ENCODE measurements around the gene SETBP1. TPM values are rescaled to one million over a fixed set of nuclear protein-coding genes. Genes with fewer than 3 reads are reported as not detected.

SETBP1 gene
- total RNA-seq, 1 experiment from 2014 or later = 0.05 TPM

GRCh38 chr18:44887227-44887631, 206.5 kb downstream of the SETBP1 start:
- POLR2A ChIA-PET = no interaction called here
- no peaks in the 10 kb centered on the region for H4K20me1 ChIP-seq (ENCODE audit: insufficient read depth)
- ATAC-seq = no peak
- no peak overlapping the region for H2AFZ ChIP-seq (ENCODE audit: low read depth, low read length, poor library complexity, severe bottlenecking)
- no peaks in the 10 kb centered on the region for H3K4me1 ChIP-seq (ENCODE audit: control insufficient read depth in 1 of 2, insufficient read depth in 2 of 2, low read length in 2 of 2)
- TF ChIP-seq FOSL1 (IDR thresholded peaks at IDR 0.05; ENCODE audit: low read depth) (no peak), RAD21 (IDR thresholded peaks at IDR 0.05; ENCODE audit: low read depth) (no peak), EGR1 (IDR thresholded peaks at IDR 0.05; ENCODE audit: low read depth) (no peak), EZH2 (IDR thresholded peaks at IDR 0.05) (no peak), POLR2AphosphoS5 (IDR thresholded peaks at IDR 0.05; ENCODE audit: low read depth, low read length) (no peak), ZBTB33 (IDR thresholded peaks at IDR 0.05; ENCODE audit: extremely low read depth, insufficient replicate concordance, low read length) (no peak), CBX3 (IDR thresholded peaks at IDR 0.05; ENCODE audit: low read depth) (no peak), ZFX (IDR thresholded peaks at IDR 0.05) (no peak), POLR2A (IDR thresholded peaks at IDR 0.05; ENCODE audit: borderline replicate concordance, extremely low read depth, insufficient read depth, insufficient read length) (no peak), TCF7L2 (IDR thresholded peaks at IDR 0.05; ENCODE audit: borderline replicate concordance, extremely low read depth, insufficient read depth, insufficient read length) (no peak), JUND (IDR thresholded peaks at IDR 0.05) (no peak), YY1 (IDR thresholded peaks at IDR 0.05; ENCODE audit: extremely low read depth, insufficient replicate concordance, low read depth, low read length) (no peak), CEBPB (IDR thresholded peaks at IDR 0.05; ENCODE audit: low read depth) (no peak), CTCF (IDR thresholded peaks at IDR 0.05 in 2 of 3, conservative IDR thresholded peaks at IDR 0.05 in 1 of 3; ENCODE audit: borderline replicate concordance in 1 of 3, insufficient read depth in 1 of 3, low read depth in 2 of 3, low read length in 2 of 3) (no peak), EZH2phosphoT487 (IDR thresholded peaks at IDR 0.05; ENCODE audit: borderline replicate concordance) (no peak), SRF (IDR thresholded peaks at IDR 0.05; ENCODE audit: low read depth) (no peak), SIN3A (IDR thresholded peaks at IDR 0.05; ENCODE audit: low read depth) (no peak), ATF3 (IDR thresholded peaks at IDR 0.05) (no peak)
- DNase-seq (ENCODE audit: low read depth, low spot score) = no peak
- H3K9me3 ChIP-seq (ENCODE audit: control insufficient read depth in 1 of 2, insufficient read depth in 1 of 2, low read depth in 1 of 2, low read length in 2 of 2) = peaks cover 12 to 15% of the 10 kb centered on the region in 2 experiments; a peak in 3 of 4 replicates
- H3K27me3 ChIP-seq (ENCODE audit: insufficient read depth, low read length) = no peaks in the 10 kb centered on the region
- H3K79me2 ChIP-seq (ENCODE audit: insufficient read depth, low read length) = no peaks in the 10 kb centered on the region
- no peak overlapping the region for H3K27ac ChIP-seq (ENCODE audit: low read depth, low read length)
- no peak overlapping the region for H3K4me2 ChIP-seq (ENCODE audit: low read length)
- H3K4me3 ChIP-seq (replicated peaks in 1 of 2; ENCODE audit: low read depth in 1 of 2, low read length in 2 of 2) = no peak overlapping the region
- CTCF ChIA-PET = no interaction called here
- no peaks in the 10 kb centered on the region for H3K36me3 ChIP-seq (ENCODE audit: control insufficient read depth in 1 of 2, insufficient read depth in 2 of 2, low read length in 2 of 2)
- intact Hi-C loops (cut with micrococcal nuclease) = no loop called here
- H3K9ac ChIP-seq (ENCODE audit: low read length) = no peak overlapping the region
- RAD21 ChIA-PET (ENCODE audit: low non-redundant PET in 1 of 2, low total read pairs in 2 of 2, uncharacterized antibody in 2 of 2, unreplicated experiment in 2 of 2) = no interaction called here
- BruUV-seq (replicated peaks) = no TSS peak
- H3K9me2 ChIP-seq (ENCODE audit: insufficient read depth) = no peaks in the 10 kb centered on the region
